KMS-11 (cell line): ENCODE measurements around the gene PRAMEF1.
"Not testable (repeated sequence)": the region's sequence is repeated elsewhere in the genome, so short reads cannot be mapped to it uniquely, and the experiment has no call there.

Source experiments
- H2AFZ ChIP-seq: fragments of 200-600 bp; sonication (generic); 2 replicates; pipeline ENCODE4 v1.6.1; 2016; ENCODE audit warnings: antibody characterized with exemption, mixed run types, low read depth
- H3K27ac ChIP-seq: fragments of 200-600 bp; sonication (generic); 2 replicates; pipeline ENCODE4 v1.6.1; 2016; ENCODE audit warnings: mild to moderate bottlenecking, mixed run types
- H3K27me3 ChIP-seq: fragments of 200-600 bp; sonication (generic); 2 replicates; pipeline ENCODE4 v1.6.1; 2017; ENCODE audit warnings: mild to moderate bottlenecking, low read depth, mixed run types, moderate library complexity; ENCODE audit not compliant: insufficient read depth
- H3K36me3 ChIP-seq: fragments of 200-600 bp; sonication (generic); 2 replicates; pipeline ENCODE4 v1.6.1; 2017; ENCODE audit warnings: mild to moderate bottlenecking, mixed run types; ENCODE audit not compliant: insufficient read depth
- H3K4me1 ChIP-seq: fragments of 200-600 bp; sonication (generic); 2 replicates; pipeline ENCODE4 v1.6.1; 2016; ENCODE audit warnings: mild to moderate bottlenecking, low read depth, mixed run types; ENCODE audit not compliant: poor library complexity, severe bottlenecking
- H3K4me2 ChIP-seq: fragments of 200-600 bp; sonication (generic); 2 replicates; pipeline ENCODE4 v1.7.0; 2016; ENCODE audit warnings: mild to moderate bottlenecking, mixed run types
- H3K4me3 ChIP-seq: fragments of 200-600 bp; sonication (generic); IDR thresholded peaks from 2 replicates; pipeline ENCODE4 v1.6.1; 2017; ENCODE audit warnings: low read depth, low read length, mixed read lengths; ENCODE audit not compliant: insufficient read depth
- H3K79me2 ChIP-seq: fragments of 200-600 bp; sonication (generic); 2 replicates; pipeline ENCODE4 v1.6.1; 2016; ENCODE audit warnings: low read depth, mixed run types; ENCODE audit not compliant: insufficient read depth
- H3K9ac ChIP-seq: fragments of 200-600 bp; sonication (generic); 2 replicates; pipeline ENCODE4 v1.6.1; 2016; ENCODE audit warnings: mild to moderate bottlenecking, mixed run types
- H4K20me1 ChIP-seq: fragments of 200-600 bp; sonication (generic); 2 replicates; pipeline ENCODE4 v1.6.1; 2016; ENCODE audit warnings: mild to moderate bottlenecking, mixed run types; ENCODE audit not compliant: insufficient read depth
- CTCF ChIP-seq: fragments of 200-600 bp; sonication (generic); conservative IDR thresholded peaks from 2 replicates; pipeline ENCODE4 v1.6.1; 2017; ENCODE audit warnings: low read depth, mild to moderate bottlenecking, antibody characterized with exemption, low read length, moderate library complexity, mixed read lengths

The PRAMEF1 gene

GRCh38 chr1:12778907-12779306, 12.3 kb upstream of the PRAMEF1 start:
- Histone ChIP-seq H3K4me2 (no peak overlapping the region), H4K20me1 (no peaks in the 10 kb centered on the region), H3K36me3 (no peaks in the 10 kb centered on the region), H3K4me3 (no peak overlapping the region), H3K4me1 (no peaks in the 10 kb centered on the region), H2AFZ (no peak overlapping the region), H3K79me2 (no peaks in the 10 kb centered on the region), H3K27ac (no peak overlapping the region), H3K9ac (no peak overlapping the region), H3K27me3 (peaks cover 16% of the 10 kb centered on the region; the same call in 1 of the 2 replicates)
- no peak for TF ChIP-seq CTCF

DNA sequence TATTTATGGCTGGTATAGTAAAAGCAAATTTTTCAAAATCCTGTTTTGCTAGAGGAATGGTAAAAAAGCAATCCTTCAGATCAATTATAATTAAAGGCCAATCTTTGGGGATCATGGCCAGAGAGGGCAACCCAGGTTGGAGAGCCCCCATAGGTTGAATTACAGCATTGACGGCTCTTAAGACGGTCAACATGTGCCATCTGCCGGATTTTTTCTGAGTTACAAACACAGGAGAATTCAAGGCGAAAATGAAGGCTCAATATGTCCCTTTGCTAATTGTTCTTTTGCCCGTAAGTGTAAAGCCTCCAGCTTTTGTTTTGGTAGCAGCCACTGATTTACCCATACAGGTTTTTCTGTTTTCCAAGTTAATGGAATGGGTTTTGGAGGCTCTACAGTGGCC, 9.7 kb upstream of the PRAMEF1 start:
- not testable (repeated sequence) for H3K9ac ChIP-seq, H3K4me1 ChIP-seq, H3K79me2 ChIP-seq, H2AFZ ChIP-seq, H3K27ac ChIP-seq, H3K36me3 ChIP-seq, H3K4me2 ChIP-seq, H3K4me3 ChIP-seq, H3K27me3 ChIP-seq, H4K20me1 ChIP-seq

GRCh38 chr1:12783783-12784182, 7.4 kb upstream of the PRAMEF1 start:
- H3K27me3 ChIP-seq, H3K27ac ChIP-seq, H2AFZ ChIP-seq, H3K4me1 ChIP-seq, H3K9ac ChIP-seq, H3K4me3 ChIP-seq, H4K20me1 ChIP-seq, H3K79me2 ChIP-seq, H3K4me2 ChIP-seq, H3K36me3 ChIP-seq: not testable (repeated sequence)
- peak; percentile 42; the same call in 1 of the 2 replicates for TF ChIP-seq CTCF

- not testable (repeated sequence) for H3K27ac ChIP-seq
These were observed 6.5 kb upstream of the PRAMEF1 start for GRCh38 chr1:12784729-12785128.

GRCh38 chr1:12798911-12799310, 7.7 kb downstream of the PRAMEF1 start:
- H2AFZ ChIP-seq: no peak overlapping the region

More at GRCh38 chr1:12784729-12785128, 6.5 kb upstream of the PRAMEF1 start:
- not testable (repeated sequence) for H3K4me3 ChIP-seq, H2AFZ ChIP-seq, H3K4me1 ChIP-seq, H3K9ac ChIP-seq, H4K20me1 ChIP-seq, H3K79me2 ChIP-seq, H3K4me2 ChIP-seq, H3K27me3 ChIP-seq, H3K36me3 ChIP-seq

More at GRCh38 chr1:12798911-12799310, 7.7 kb downstream of the PRAMEF1 start:
- no peak overlapping the region for H3K27ac ChIP-seq
- H3K4me1 ChIP-seq: no peaks in the 10 kb centered on the region
- no peaks in the 10 kb centered on the region for H4K20me1 ChIP-seq
- no peak for TF ChIP-seq CTCF
- H3K4me2 ChIP-seq: no peak overlapping the region
- H3K27me3 ChIP-seq: no peaks in the 10 kb centered on the region
- H3K36me3 ChIP-seq: no peaks in the 10 kb centered on the region
- H3K4me3 ChIP-seq: no peak overlapping the region
- H3K79me2 ChIP-seq: no peaks in the 10 kb centered on the region
- H3K9ac ChIP-seq: no peak overlapping the region
